Measurements from ENCODE around the gene KIAA1217. TPM values are rescaled to one million over a fixed set of nuclear protein-coding genes. Genes with fewer than 3 reads are reported as not detected.
"Not testable (repeated sequence)": the region's sequence is repeated elsewhere in the genome, so short reads cannot be mapped to it uniquely, and the experiment has no call there.

The KIAA1217 gene
- total RNA-seq, 1 experiment from 2014 or later = 5.2 TPM

GRCh38 chr10:24292304-24293293, 83.7 kb downstream of the KIAA1217 start:
- DNase-seq (ENCODE audit: low read depth) = no peak

- DNase-seq (ENCODE audit: low read depth) = no peak
Observed at GRCh38 chr10:24299578-24300260, 90.8 kb downstream of the KIAA1217 start.

- peak; percentile 51 for DNase-seq (ENCODE audit: low read depth)
Observed at GRCh38 chr10:24303522-24304310, 94.8 kb downstream of the KIAA1217 start.

GRCh38 chr10:24305551-24306506, 96.9 kb downstream of the KIAA1217 start:
- DNase-seq (ENCODE audit: low read depth) = peak; percentile 16

- no peak for DNase-seq (ENCODE audit: low read depth)
Observed at GRCh38 chr10:24306507-24306875, 97.6 kb downstream of the KIAA1217 start.

GRCh38 chr10:24307116-24307515, 98.2 kb downstream of the KIAA1217 start:
- no peak for DNase-seq (ENCODE audit: low read depth)

- DNase-seq (ENCODE audit: low read depth) = no peak
Observed at GRCh38 chr10:24307696-24308485, 99.0 kb downstream of the KIAA1217 start.

GRCh38 chr10:24310104-24310503, 101.2 kb downstream of the KIAA1217 start:
- DNase-seq (ENCODE audit: low read depth) = no peak

GRCh38 chr10:24311888-24312287, 103.0 kb downstream of the KIAA1217 start:
- no peak for DNase-seq (ENCODE audit: low read depth)

GRCh38 chr10:24313283-24313682, 104.3 kb downstream of the KIAA1217 start:
- no peak for DNase-seq (ENCODE audit: low read depth)

- no peak for DNase-seq (ENCODE audit: low read depth)
Observed at GRCh38 chr10:24315211-24315610, 106.3 kb downstream of the KIAA1217 start.

- DNase-seq (ENCODE audit: low read depth) = no peak
Observed at GRCh38 chr10:24318517-24318916, 109.6 kb downstream of the KIAA1217 start.

GRCh38 chr10:24320373-24320772, 111.4 kb downstream of the KIAA1217 start:
- no peak for DNase-seq (ENCODE audit: low read depth)

GRCh38 chr10:24324651-24325050, 115.7 kb downstream of the KIAA1217 start:
- no peak for DNase-seq (ENCODE audit: low read depth)

- no peak for DNase-seq (ENCODE audit: low read depth)
Observed at GRCh38 chr10:24331457-24331856, 122.5 kb downstream of the KIAA1217 start.

GRCh38 chr10:24333736-24334135, 124.8 kb downstream of the KIAA1217 start:
- DNase-seq (ENCODE audit: low read depth) = no peak

- no peak for DNase-seq (ENCODE audit: low read depth)
Observed at GRCh38 chr10:24334279-24334939, 125.5 kb downstream of the KIAA1217 start.

- DNase-seq (ENCODE audit: low read depth) = not testable (repeated sequence)
Observed at GRCh38 chr10:24337723-24338122, 128.8 kb downstream of the KIAA1217 start.

GRCh38 chr10:24339387-24339786, 130.4 kb downstream of the KIAA1217 start:
- DNase-seq (ENCODE audit: low read depth) = no peak
